NB4 (cell line): ENCODE results near the gene FREY1.

Experiments
- CTCF ChIP-seq: IDR thresholded peaks from one replicate; pipeline ENCODE4 v1.5.1; 2012; ENCODE audit warnings: low read depth, low read length
- POLR2A ChIP-seq: IDR thresholded peaks from 2 replicates; pipeline ENCODE4 v1.6.1; 2011; ENCODE audit warnings: mild to moderate bottlenecking; ENCODE audit not compliant: insufficient read length; ENCODE audit errors: extremely low read depth
- TF ChIP-seq, protein P1 (sequence below): IDR thresholded peaks from 2 replicates; pipeline ENCODE4 v1.6.1; 2011; ENCODE audit warnings: low read depth, low read length

DNA sequence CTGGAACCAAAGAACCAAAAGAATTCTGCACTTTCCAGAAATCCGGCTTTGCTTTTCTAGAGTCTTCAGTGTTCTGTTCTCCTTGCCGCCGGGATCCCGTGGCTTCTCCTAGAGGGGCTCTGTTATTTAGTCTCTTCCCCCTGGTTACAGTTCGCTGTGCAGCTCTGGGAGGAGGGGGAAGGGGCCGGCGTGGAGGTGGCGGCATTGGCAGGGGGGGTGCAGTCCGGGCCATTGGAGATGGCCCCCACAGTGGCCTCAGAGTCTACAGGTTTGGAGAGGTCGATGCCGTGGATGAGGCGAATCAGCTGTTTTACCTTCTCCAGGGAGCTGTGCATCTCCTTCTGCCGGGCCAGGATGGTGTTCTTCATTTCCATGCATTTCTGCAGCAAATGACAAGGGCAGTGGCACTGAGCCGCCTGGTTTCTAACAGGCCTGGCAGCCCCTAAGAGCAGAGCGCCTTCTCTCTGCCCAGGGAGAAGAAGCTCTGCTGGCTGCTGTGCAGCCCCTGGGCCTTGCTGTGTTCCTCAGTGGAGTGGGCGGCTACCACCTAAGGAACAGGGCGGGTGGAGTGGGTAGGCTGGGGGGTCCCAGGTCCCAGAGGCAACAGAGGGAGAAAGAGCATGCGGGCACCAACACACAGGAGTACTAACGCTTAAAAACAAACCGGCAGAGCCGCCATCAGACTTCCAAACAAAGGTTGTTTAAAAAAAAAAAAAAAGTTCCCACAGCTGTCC is 26.9 kb upstream of the FREY1 start:
- TF ChIP-seq CTCF, result no peak
- TF ChIP-seq, protein P1, sequence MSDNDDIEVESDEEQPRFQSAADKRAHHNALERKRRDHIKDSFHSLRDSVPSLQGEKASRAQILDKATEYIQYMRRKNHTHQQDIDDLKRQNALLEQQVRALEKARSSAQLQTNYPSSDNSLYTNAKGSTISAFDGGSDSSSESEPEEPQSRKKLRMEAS, result no peak
- TF ChIP-seq POLR2A, result no peak
